ENCODE data around the gene EIF5.

The EIF5 gene

DNA sequence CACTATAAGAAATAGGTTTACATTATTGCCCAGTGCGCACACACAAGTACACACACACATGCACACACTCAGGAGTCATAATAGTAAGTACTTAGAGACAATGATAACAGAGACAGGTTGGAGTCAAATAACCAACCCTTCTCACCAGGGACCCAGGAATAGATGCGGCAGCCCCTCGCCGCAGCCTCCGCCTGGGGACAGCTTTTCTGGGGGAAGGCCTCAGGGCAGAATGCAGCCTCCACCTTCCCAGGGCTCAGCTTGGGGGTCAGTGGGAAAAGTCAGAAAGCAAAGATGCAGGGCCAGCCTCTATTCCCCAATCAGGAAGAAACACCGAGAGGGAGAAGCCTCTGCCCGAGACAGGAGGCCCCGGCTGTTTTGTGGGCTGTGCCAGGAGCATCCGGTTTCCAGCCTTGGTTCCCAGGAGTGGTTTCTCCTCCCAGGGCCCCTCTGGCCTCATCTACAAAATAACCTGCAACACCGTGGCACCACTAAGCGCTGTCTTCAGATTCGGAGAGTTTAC is 23.4 kb upstream of the EIF5 start:
- Histone ChIP-seq H3K36me3 (ENCODE audit: insufficient read depth, low read length) (no peaks in the 10 kb centered on the region), H3F3A (ENCODE audit: low read depth) (no peaks in the 10 kb centered on the region), H3K9me3 (ENCODE audit: insufficient read depth, low read depth, low read length) (no peaks in the 10 kb centered on the region), H3K4me3 (ENCODE audit: low read length, poor library complexity, severe bottlenecking) (no peak overlapping the region), H3K27me3 (ENCODE audit: insufficient read depth, low read length, poor library complexity, severe bottlenecking) (no peaks in the 10 kb centered on the region), H3K79me2 (ENCODE audit: insufficient read depth, low read length) (0 out of 2 replicates have a peak, but pooled peaks cover 2% of the 10 kb centered on the region), H3K4me1 (ENCODE audit: insufficient read depth, low read length, poor library complexity, severe bottlenecking) (peaks cover 22% of the 10 kb centered on the region), H3K4me2 (ENCODE audit: low read depth, low read length, poor library complexity, severe bottlenecking) (no peak overlapping the region), H2AFZ (ENCODE audit: low read length) (no peak overlapping the region), H3K9me2 (replicated peaks; ENCODE audit: low read depth, low read length) (no peaks in the 10 kb centered on the region), H4K20me1 (ENCODE audit: insufficient read depth, low read length, poor library complexity, severe bottlenecking) (no peaks in the 10 kb centered on the region), H3K9ac (ENCODE audit: low read depth, low read length, poor library complexity, severe bottlenecking) (no peak overlapping the region)
- TF ChIP-seq, protein P1, sequence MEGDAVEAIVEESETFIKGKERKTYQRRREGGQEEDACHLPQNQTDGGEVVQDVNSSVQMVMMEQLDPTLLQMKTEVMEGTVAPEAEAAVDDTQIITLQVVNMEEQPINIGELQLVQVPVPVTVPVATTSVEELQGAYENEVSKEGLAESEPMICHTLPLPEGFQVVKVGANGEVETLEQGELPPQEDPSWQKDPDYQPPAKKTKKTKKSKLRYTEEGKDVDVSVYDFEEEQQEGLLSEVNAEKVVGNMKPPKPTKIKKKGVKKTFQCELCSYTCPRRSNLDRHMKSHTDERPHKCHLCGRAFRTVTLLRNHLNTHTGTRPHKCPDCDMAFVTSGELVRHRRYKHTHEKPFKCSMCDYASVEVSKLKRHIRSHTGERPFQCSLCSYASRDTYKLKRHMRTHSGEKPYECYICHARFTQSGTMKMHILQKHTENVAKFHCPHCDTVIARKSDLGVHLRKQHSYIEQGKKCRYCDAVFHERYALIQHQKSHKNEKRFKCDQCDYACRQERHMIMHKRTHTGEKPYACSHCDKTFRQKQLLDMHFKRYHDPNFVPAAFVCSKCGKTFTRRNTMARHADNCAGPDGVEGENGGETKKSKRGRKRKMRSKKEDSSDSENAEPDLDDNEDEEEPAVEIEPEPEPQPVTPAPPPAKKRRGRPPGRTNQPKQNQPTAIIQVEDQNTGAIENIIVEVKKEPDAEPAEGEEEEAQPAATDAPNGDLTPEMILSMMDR (conservative IDR thresholded peaks at IDR 0.05; ENCODE audit: low read length): no peak
- no peak for TF ChIP-seq EZH2phosphoT487 (IDR thresholded peaks at IDR 0.05; ENCODE audit: borderline replicate concordance)

GRCh38 chr14:103311171-103311997 is 22.7 kb upstream of the EIF5 start:
- peaks cover 30% of the 10 kb centered on the region for H3K4me1 ChIP-seq (ENCODE audit: insufficient read depth, low read length, poor library complexity, severe bottlenecking)
- H3K9me3 ChIP-seq (ENCODE audit: insufficient read depth, low read depth, low read length): no peaks in the 10 kb centered on the region
- no peaks in the 10 kb centered on the region for H3K27me3 ChIP-seq (ENCODE audit: insufficient read depth, low read length, poor library complexity, severe bottlenecking)
- no peak overlapping the region for H2AFZ ChIP-seq (ENCODE audit: low read length)
- no peaks in the 10 kb centered on the region for H4K20me1 ChIP-seq (ENCODE audit: insufficient read depth, low read length, poor library complexity, severe bottlenecking)
- no peak overlapping the region for H3K4me3 ChIP-seq (ENCODE audit: low read length, poor library complexity, severe bottlenecking)
- no peaks in the 10 kb centered on the region for H3F3A ChIP-seq (ENCODE audit: low read depth)
- H3K9me2 ChIP-seq (replicated peaks; ENCODE audit: low read depth, low read length): no peaks in the 10 kb centered on the region
- H3K36me3 ChIP-seq (ENCODE audit: insufficient read depth, low read length): no peaks in the 10 kb centered on the region
- H3K79me2 ChIP-seq (ENCODE audit: insufficient read depth, low read length): 0 out of 2 replicates have a peak, but pooled peaks cover 6% of the 10 kb centered on the region
- TF ChIP-seq, protein P1 (conservative IDR thresholded peaks at IDR 0.05; ENCODE audit: low read length): no peak
- TF ChIP-seq EZH2phosphoT487 (IDR thresholded peaks at IDR 0.05; ENCODE audit: borderline replicate concordance): no peak
- H3K4me2 ChIP-seq (ENCODE audit: low read depth, low read length, poor library complexity, severe bottlenecking): no peak overlapping the region
- H3K9ac ChIP-seq (ENCODE audit: low read depth, low read length, poor library complexity, severe bottlenecking): no peak overlapping the region

GRCh38 chr14:103312006-103312635 is 21.9 kb upstream of the EIF5 start:
- H3K27me3 ChIP-seq (ENCODE audit: insufficient read depth, low read length, poor library complexity, severe bottlenecking): no peaks in the 10 kb centered on the region
- H3K4me2 ChIP-seq (ENCODE audit: low read depth, low read length, poor library complexity, severe bottlenecking): no peak overlapping the region
- H3K36me3 ChIP-seq (ENCODE audit: insufficient read depth, low read length): no peaks in the 10 kb centered on the region
- no peaks in the 10 kb centered on the region for H4K20me1 ChIP-seq (ENCODE audit: insufficient read depth, low read length, poor library complexity, severe bottlenecking)
- H2AFZ ChIP-seq (ENCODE audit: low read length): no peak overlapping the region
- no peak for TF ChIP-seq EZH2phosphoT487 (IDR thresholded peaks at IDR 0.05; ENCODE audit: borderline replicate concordance)
- TF ChIP-seq, protein P1 (conservative IDR thresholded peaks at IDR 0.05; ENCODE audit: low read length): no peak
- peaks cover 37% of the 10 kb centered on the region for H3K4me1 ChIP-seq (ENCODE audit: insufficient read depth, low read length, poor library complexity, severe bottlenecking)
- H3K9me3 ChIP-seq (ENCODE audit: insufficient read depth, low read depth, low read length): no peaks in the 10 kb centered on the region
- no peak overlapping the region for H3K9ac ChIP-seq (ENCODE audit: low read depth, low read length, poor library complexity, severe bottlenecking)
- peaks cover 2% of the 10 kb centered on the region; the same call in 1 of the 2 replicates for H3F3A ChIP-seq (ENCODE audit: low read depth)
- H3K79me2 ChIP-seq (ENCODE audit: insufficient read depth, low read length): 0 out of 2 replicates have a peak, but pooled peaks cover 6% of the 10 kb centered on the region
- no peaks in the 10 kb centered on the region for H3K9me2 ChIP-seq (replicated peaks; ENCODE audit: low read depth, low read length)
- H3K4me3 ChIP-seq (ENCODE audit: low read length, poor library complexity, severe bottlenecking): no peak overlapping the region
